ENCODE data around the gene GHITM. TPM values are rescaled to one million over a fixed set of nuclear protein-coding genes. Genes with fewer than 3 reads are reported as not detected.

Gene GHITM
- total and polyA plus RNA-seq, 2 experiments from 2014 or later: 97.1 to 105 TPM

GRCh38 chr10:84185526-84186175 lies 46.3 kb downstream of the GHITM start:
- H3K4me2 ChIP-seq: no peak overlapping the region
- DNase-seq (ENCODE audit: low spot score): no peak

More at GRCh38 chr10:84185526-84186175, 46.3 kb downstream of the GHITM start:
- H3K9me3 Mint-ChIP-seq: peaks cover 12% of the 10 kb centered on the region; the same call in 2 of the 3 replicates
- Histone ChIP-seq H4K20me1 (replicated peaks; ENCODE audit: insufficient read depth) (no peaks in the 10 kb centered on the region), H3F3A (replicated peaks; ENCODE audit: low read depth) (no peaks in the 10 kb centered on the region), H3K9me2 (ENCODE audit: insufficient read depth) (no peaks in the 10 kb centered on the region), H3K27ac (ENCODE audit: low read depth) (no peak overlapping the region), H3K4me1 (ENCODE audit: insufficient read depth) (no peaks in the 10 kb centered on the region), H3K27me3 (ENCODE audit: insufficient read depth) (no peaks in the 10 kb centered on the region), H3K36me3 (ENCODE audit: insufficient read depth) (no peaks in the 10 kb centered on the region), H3K4me3 (no peak overlapping the region), H3K79me2 (replicated peaks; ENCODE audit: insufficient read depth) (no peaks in the 10 kb centered on the region), H2AFZ (0 out of 2 replicates have a peak overlapping the region, but pooled peaks have one; percentile 2)
- no peak overlapping the region for H3K27ac Mint-ChIP-seq
- TF ChIP-seq CREB1 (CRISPR knock-in tag; IDR thresholded peaks at IDR 0.05; ENCODE audit: low read depth) (no peak), ETS1 (IDR thresholded peaks at IDR 0.05) (no peak), CTCF (conservative IDR thresholded peaks at IDR 0.05; ENCODE audit: low read depth in 2 of 2) (no peak), ZNF114 (CRISPR knock-in tag; IDR thresholded peaks at IDR 0.05) (no peak), ZNF462 (CRISPR knock-in tag; IDR thresholded peaks at IDR 0.05) (no peak), NANOG (IDR thresholded peaks at IDR 0.05; ENCODE audit: borderline replicate concordance) (no peak), JUNB (IDR thresholded peaks at IDR 0.05; ENCODE audit: unreplicated experiment) (no peak), POLR2AphosphoS5 (IDR thresholded peaks at IDR 0.05; ENCODE audit: low read depth) (no peak), ZNF331 (CRISPR knock-in tag; IDR thresholded peaks at IDR 0.05; ENCODE audit: low read depth) (no peak), EZH2phosphoT487 (IDR thresholded peaks at IDR 0.05; ENCODE audit: unreplicated experiment) (no peak), STAT1 (IDR thresholded peaks at IDR 0.05; ENCODE audit: unreplicated experiment) (no peak), EZH2 (IDR thresholded peaks at IDR 0.05; ENCODE audit: low read depth, unreplicated experiment) (no peak), REST (IDR thresholded peaks at IDR 0.05; ENCODE audit: unreplicated experiment) (no peak)
- no peak overlapping the region for H3K4me3 Mint-ChIP-seq
- H3K4me1 Mint-ChIP-seq: no peaks in the 10 kb centered on the region
- no peaks in the 10 kb centered on the region for H3K36me3 Mint-ChIP-seq (ENCODE audit: low read depth)
- H3K27me3 Mint-ChIP-seq (ENCODE audit: insufficient read depth, low read depth, poor library complexity): peaks cover 1% of the 10 kb centered on the region
- ATAC-seq: no peak
